ENCODE results near the gene CABP4.

- TF ChIP-seq CTCF (conservative IDR thresholded peaks at IDR 0.05) (no peak), EZH2 (IDR thresholded peaks at IDR 0.05; ENCODE audit: low read depth) (no peak)
Measured at GRCh38 chr11:67409781-67410368, 45.3 kb upstream of the CABP4 start.
